Measurements from ENCODE around the gene TMEM30A.

Gene TMEM30A

GRCh38 chr6:75305573-75305972, 21.0 kb upstream of the TMEM30A start:
- no peak for DNase-seq (ENCODE audit: extremely low read depth, low read depth)
- no peak for TF ChIP-seq CTCF (IDR thresholded peaks at IDR 0.05; ENCODE audit: low read depth, low read length, missing control alignments)
- no peak overlapping the region for H3K4me3 ChIP-seq (replicated peaks; ENCODE audit: low read depth, low read length)

GRCh38 chr6:75302280-75302679, 17.7 kb upstream of the TMEM30A start:
- no peak for DNase-seq (ENCODE audit: extremely low read depth, low read depth)
- H3K4me3 ChIP-seq (replicated peaks; ENCODE audit: low read depth, low read length): no peak overlapping the region
- TF ChIP-seq CTCF (IDR thresholded peaks at IDR 0.05; ENCODE audit: low read depth, low read length, missing control alignments): no peak

- no peak for DNase-seq (ENCODE audit: extremely low read depth, low read depth)
- no peak for TF ChIP-seq CTCF (IDR thresholded peaks at IDR 0.05; ENCODE audit: low read depth, low read length, missing control alignments)
- H3K4me3 ChIP-seq (replicated peaks; ENCODE audit: low read depth, low read length): no peak overlapping the region
Measured at GRCh38 chr6:75301537-75301936, 16.9 kb upstream of the TMEM30A start.

- no peak overlapping the region for H3K4me3 ChIP-seq (replicated peaks; ENCODE audit: low read depth, low read length)
- no peak for TF ChIP-seq CTCF (IDR thresholded peaks at IDR 0.05; ENCODE audit: low read depth, low read length, missing control alignments)
- DNase-seq (ENCODE audit: extremely low read depth, low read depth): no peak
Measured at GRCh38 chr6:75301088-75301487, 16.5 kb upstream of the TMEM30A start.

GRCh38 chr6:75300531-75300855, 15.9 kb upstream of the TMEM30A start:
- DNase-seq (ENCODE audit: extremely low read depth, low read depth): no peak
- no peak overlapping the region for H3K4me3 ChIP-seq (replicated peaks; ENCODE audit: low read depth, low read length)
- no peak for TF ChIP-seq CTCF (IDR thresholded peaks at IDR 0.05; ENCODE audit: low read depth, low read length, missing control alignments)

GRCh38 chr6:75299801-75300530, 15.4 kb upstream of the TMEM30A start:
- no peak overlapping the region for H3K4me3 ChIP-seq (replicated peaks; ENCODE audit: low read depth, low read length)
- no peak for DNase-seq (ENCODE audit: extremely low read depth, low read depth)
- no peak for TF ChIP-seq CTCF (IDR thresholded peaks at IDR 0.05; ENCODE audit: low read depth, low read length, missing control alignments)
